GM10248 (cell line): ENCODE measurements around the gene SKAP2.

Experiments used
- CTCF ChIA-PET: fragments of 300-600 bp; sonication (Branson Sonifier 250); formaldehyde crosslinking; extraction: SDS; loops from one replicate; lab custom pipeline; 2021; ENCODE audit warnings: antibody characterized with exemption; lab: Yijun Ruan, JAX
- POLR2A ChIA-PET: fragments of 350-650 bp; sonication (Branson Sonifier 250); formaldehyde crosslinking; extraction: SDS; loops from one replicate; lab custom pipeline; 2020; ENCODE audit warnings: antibody characterized with exemption; lab: Yijun Ruan, JAX
- DNase-seq: peaks from one replicate; pipeline ENCODE4 v3.0.0; 2012; ENCODE audit errors: extremely low spot score
- TF ChIP-seq, protein P1 (sequence below): IDR thresholded peaks from 2 replicates; pipeline ENCODE4 v1.5.1; 2012; ENCODE audit warnings: mild to moderate bottlenecking, low read depth; ENCODE audit errors: extremely low read depth, missing control alignments, control extremely low read depth

SKAP2 gene

DNA sequence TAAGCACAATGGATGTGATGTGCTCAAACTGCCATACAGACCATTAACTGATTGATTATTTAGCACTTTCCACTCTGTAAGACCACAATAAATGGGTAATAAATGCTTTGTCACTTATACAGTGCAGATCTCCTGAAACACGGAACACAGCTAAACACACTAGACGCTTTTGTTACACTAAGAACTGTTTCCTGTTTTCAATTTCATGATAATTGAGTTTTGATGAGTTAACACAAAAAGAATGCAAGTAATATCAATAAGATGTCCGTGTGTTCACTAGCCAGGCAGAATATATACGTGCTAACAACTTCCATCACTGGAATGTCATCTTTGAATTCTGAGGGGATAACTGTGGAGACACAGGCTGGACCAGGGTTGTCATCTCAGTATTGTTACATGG is 178.8 kb downstream of the SKAP2 start:
- ChIA-PET CTCF (no interaction called here), POLR2A (no interaction called here)
- TF ChIP-seq, protein P1, sequence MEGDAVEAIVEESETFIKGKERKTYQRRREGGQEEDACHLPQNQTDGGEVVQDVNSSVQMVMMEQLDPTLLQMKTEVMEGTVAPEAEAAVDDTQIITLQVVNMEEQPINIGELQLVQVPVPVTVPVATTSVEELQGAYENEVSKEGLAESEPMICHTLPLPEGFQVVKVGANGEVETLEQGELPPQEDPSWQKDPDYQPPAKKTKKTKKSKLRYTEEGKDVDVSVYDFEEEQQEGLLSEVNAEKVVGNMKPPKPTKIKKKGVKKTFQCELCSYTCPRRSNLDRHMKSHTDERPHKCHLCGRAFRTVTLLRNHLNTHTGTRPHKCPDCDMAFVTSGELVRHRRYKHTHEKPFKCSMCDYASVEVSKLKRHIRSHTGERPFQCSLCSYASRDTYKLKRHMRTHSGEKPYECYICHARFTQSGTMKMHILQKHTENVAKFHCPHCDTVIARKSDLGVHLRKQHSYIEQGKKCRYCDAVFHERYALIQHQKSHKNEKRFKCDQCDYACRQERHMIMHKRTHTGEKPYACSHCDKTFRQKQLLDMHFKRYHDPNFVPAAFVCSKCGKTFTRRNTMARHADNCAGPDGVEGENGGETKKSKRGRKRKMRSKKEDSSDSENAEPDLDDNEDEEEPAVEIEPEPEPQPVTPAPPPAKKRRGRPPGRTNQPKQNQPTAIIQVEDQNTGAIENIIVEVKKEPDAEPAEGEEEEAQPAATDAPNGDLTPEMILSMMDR, result no peak
- DNase-seq, result no peak

DNA sequence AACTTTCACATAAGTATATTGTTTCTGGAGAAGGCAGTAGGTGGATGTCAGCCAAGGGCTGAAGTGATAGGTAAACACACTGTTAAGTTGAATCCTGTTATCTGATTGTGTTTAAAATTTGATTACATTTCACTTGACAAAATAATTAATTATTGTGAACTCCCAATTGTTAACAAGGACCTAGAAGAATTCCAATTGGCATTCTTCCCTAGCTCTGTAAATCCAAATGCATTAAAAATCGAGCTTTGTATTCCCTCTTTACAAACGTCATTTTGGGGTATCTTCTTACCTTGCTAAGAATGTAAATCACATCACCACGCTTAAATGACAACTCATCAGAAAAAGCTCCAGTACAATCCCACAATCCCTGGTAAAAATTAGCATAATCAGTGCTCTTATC is 179.9 kb downstream of the SKAP2 start:
- TF ChIP-seq, protein P1, result no peak
- DNase-seq, result no peak
- CTCF ChIA-PET, result interaction anchor here (1.0 to 6.9 kb wide), 7 partner anchors 9 to 790 kb away, joined by 3 to 83 read pairs (median 18); no protein-coding TSS in a partner anchor
- POLR2A ChIA-PET, result no interaction called here

DNA sequence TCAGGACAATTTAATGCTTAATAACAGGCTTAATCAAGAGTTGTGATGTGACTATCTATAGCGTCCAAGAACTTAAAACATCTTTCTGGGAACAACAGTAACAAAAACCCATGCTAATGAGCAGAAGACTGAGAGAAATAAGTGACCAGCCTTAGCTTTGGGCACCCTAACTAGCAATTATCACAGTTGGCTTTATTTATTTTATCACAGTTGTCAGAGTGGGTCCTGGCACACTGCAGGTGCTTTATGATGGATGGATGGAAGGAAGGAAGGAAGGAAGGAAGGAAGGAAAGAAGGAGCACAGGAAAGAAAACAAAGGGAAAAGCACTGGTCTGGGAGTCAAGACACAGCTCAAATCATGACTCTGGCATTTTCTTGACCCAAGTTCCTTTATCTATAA is 181.1 kb downstream of the SKAP2 start:
- ChIA-PET CTCF (interaction anchor here (0.7 to 6.9 kb wide), 17 partner anchors 10 to 789 kb away, joined by 3 to 83 read pairs (median 6); partner anchors contain the start of gene HOXA5), POLR2A (no interaction called here)
- DNase-seq, result no peak
- TF ChIP-seq, protein P1, result no peak

DNA sequence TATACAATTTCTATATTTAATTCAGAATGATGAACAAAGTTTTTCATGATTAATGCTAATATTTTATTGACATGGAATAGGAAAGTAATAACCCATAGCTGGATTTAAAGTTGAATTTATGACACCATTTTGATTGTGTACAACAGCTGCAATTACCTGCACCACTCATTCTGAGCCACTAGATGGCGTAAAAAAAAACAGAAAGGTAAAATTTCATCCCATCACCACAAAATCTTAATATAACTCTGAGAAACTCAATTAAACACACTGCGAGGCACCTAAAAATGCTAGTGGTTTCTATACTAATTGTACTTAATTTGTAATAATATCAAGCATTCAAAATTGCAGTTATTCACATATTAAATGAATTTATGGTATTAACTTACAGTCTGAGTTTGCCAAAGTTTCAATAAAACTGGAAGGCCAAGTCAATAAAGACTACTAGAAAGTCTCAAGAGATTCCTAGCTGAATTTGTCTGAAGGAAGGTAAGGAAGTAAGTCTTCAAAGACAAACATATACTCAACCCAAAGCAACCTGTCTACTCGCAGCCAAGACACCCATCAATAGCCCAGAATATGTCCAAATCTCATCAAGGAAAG is 182.5 kb downstream of the SKAP2 start:
- TF ChIP-seq, protein P1, result peak; percentile 54
- ChIA-PET POLR2A (no interaction called here), CTCF (interaction anchor here (0.8 to 6.9 kb wide), 25 partner anchors 10 to 794 kb away, joined by 3 to 83 read pairs (median 6); partner anchors contain the start of genes HOXA3 and HOXA5)
- peak; percentile 20 for DNase-seq

DNA sequence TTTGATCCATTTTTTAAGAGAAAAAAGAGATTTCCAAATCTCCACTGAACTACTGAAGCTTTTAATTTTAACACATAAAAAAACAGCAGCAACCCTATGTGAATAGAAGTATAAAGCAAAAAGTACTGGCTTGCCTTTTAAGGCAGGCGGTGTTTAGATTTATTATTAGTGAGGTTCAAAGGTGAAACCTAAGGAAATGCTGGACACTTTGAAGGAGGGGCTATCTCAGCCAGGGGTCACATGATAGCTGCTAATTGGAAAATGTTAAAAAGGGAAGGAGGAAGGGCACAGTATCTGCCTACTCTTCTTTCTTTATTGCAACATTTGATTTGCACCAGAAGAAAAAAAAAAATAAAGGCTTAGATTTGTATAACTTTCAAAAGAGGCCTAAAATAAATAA is 183.8 kb downstream of the SKAP2 start:
- CTCF ChIA-PET, result interaction anchor here (1.3 to 6.9 kb wide), 12 partner anchors 8 to 311 kb away, joined by 3 to 83 read pairs (median 14); no protein-coding TSS in a partner anchor
- POLR2A ChIA-PET, result no interaction called here
- TF ChIP-seq, protein P1, result no peak
- DNase-seq, result no peak

DNA sequence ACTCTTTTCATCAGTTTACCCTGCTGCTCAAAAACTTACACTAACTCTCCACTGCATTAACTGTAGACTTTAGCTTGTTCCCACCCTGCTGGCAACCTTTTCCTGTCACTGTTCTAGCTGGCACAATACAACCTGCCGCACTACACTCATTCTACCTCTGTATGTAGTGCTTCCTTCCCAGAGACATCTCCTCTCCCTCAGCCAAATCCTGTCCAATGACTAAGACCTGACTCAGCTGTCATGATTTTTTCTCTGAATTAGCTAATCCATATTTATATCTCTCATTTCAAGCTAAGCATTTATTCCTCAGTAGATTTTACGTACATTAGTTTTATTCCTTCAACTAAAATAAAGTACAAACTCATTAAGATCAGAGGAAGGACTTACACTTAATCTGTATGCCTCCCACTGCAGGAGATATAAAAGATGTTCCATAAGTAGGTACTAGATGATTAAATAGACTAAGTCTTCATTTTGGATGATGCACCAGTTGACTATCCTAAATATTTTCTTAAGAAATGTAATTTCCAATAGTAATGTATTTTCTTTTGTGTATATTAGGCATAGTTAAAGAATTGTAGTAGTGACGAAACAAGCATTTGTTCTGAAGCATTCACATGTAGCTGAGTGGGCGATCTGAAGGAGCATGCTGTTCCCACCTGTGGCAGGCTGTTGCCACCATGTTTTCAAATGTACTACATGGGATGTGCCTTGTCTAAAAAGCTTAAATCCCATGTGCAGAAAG is 189.1 kb downstream of the SKAP2 start:
- ChIA-PET CTCF (interaction anchor here (0.9 to 2.3 kb wide), 8 partner anchors 9 to 782 kb away, joined by 3 to 7 read pairs (median 4); no protein-coding TSS in a partner anchor), POLR2A (no interaction called here)
- DNase-seq, result no peak
- TF ChIP-seq, protein P1, result no peak
